Measurements from ENCODE around the gene GCK. TPM values are rescaled to one million over a fixed set of nuclear protein-coding genes. Genes with fewer than 3 reads are reported as not detected.
A peak's percentile ranks its signal among the peaks of the same experiment; 100 is the strongest.

The GCK gene
- total and polyA plus RNA-seq, 2 of the 13 experiments (the other 11 are each of a cell fraction or from before 2014, with no cell fraction given), result not detected

DNA sequence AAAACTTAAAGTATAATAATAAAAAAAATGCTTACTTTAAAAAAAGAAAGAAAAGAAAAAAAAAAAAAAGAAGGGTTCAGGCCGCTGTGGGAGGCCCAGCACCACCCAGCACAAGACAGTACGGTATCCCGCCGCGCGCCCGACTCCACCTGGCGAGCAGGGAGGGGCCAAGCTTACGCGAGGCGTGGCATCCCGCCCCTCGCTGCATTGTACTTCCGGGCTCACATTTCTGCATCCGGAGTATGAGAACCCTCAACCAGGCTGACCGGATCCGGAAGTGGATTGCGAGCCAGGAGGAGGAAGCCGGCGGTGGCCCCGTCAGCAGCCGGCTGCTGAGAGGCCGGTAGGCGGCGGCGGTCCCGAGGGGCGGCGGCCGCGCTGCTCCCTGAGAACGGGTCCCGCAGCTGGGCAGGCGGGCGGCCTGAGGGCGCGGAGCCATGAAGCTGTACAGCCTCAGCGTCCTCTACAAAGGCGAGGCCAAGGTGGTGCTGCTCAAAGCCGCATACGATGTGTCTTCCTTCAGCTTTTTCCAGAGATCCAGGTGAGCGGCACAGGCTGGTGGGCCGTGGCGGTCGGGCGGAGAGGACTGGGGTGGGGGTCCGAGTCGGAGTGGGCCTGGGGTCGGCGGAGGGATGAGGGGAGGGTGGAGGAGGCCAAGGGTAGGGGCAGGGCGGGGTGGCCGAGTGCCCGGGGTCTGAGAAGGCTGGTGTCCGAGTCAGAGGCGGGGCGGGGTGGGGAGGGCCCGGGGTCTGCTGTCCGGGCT lies 11.6 kb upstream of the GCK start, which contains the start of gene YKT6 (continued):
- TF ChIP-seq, protein P1, sequence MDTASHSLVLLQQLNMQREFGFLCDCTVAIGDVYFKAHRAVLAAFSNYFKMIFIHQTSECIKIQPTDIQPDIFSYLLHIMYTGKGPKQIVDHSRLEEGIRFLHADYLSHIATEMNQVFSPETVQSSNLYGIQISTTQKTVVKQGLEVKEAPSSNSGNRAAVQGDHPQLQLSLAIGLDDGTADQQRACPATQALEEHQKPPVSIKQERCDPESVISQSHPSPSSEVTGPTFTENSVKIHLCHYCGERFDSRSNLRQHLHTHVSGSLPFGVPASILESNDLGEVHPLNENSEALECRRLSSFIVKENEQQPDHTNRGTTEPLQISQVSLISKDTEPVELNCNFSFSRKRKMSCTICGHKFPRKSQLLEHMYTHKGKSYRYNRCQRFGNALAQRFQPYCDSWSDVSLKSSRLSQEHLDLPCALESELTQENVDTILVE (CRISPR knock-in tag; IDR thresholded peaks at IDR 0.05), result peak; percentile 47; the same call in 1 of the 2 replicates
- no peak for TF ChIP-seq ZNF598 (CRISPR knock-in tag; IDR thresholded peaks at IDR 0.05; ENCODE audit: borderline replicate concordance)
- TF ChIP-seq, protein P2, sequence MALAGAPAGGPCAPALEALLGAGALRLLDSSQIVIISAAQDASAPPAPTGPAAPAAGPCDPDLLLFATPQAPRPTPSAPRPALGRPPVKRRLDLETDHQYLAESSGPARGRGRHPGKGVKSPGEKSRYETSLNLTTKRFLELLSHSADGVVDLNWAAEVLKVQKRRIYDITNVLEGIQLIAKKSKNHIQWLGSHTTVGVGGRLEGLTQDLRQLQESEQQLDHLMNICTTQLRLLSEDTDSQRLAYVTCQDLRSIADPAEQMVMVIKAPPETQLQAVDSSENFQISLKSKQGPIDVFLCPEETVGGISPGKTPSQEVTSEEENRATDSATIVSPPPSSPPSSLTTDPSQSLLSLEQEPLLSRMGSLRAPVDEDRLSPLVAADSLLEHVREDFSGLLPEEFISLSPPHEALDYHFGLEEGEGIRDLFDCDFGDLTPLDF (CRISPR knock-in tag; IDR thresholded peaks at IDR 0.05), result peak; percentile 52; the same call in 1 of the 2 replicates
- no peak for TF ChIP-seq HOXA7 (CRISPR knock-in tag; IDR thresholded peaks at IDR 0.05)
- TF ChIP-seq SP140L (CRISPR knock-in tag; IDR thresholded peaks at IDR 0.05; ENCODE audit: borderline replicate concordance), result no peak
- TF ChIP-seq NFYB (CRISPR knock-in tag; IDR thresholded peaks at IDR 0.05), result no peak
- TF ChIP-seq, protein P3, sequence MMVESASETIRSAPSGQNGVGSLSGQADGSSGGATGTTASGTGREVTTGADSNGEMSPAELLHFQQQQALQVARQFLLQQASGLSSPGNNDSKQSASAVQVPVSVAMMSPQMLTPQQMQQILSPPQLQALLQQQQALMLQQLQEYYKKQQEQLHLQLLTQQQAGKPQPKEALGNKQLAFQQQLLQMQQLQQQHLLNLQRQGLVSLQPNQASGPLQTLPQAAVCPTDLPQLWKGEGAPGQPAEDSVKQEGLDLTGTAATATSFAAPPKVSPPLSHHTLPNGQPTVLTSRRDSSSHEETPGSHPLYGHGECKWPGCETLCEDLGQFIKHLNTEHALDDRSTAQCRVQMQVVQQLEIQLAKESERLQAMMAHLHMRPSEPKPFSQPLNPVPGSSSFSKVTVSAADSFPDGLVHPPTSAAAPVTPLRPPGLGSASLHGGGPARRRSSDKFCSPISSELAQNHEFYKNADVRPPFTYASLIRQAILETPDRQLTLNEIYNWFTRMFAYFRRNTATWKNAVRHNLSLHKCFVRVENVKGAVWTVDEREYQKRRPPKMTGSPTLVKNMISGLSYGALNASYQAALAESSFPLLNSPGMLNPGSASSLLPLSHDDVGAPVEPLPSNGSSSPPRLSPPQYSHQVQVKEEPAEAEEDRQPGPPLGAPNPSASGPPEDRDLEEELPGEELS (CRISPR knock-in tag; IDR thresholded peaks at IDR 0.05), result 0 out of 2 replicates have a peak, but pooled peaks have one; percentile 43
- no peak for TF ChIP-seq PITX1 (CRISPR knock-in tag; IDR thresholded peaks at IDR 0.05)
- TF ChIP-seq, protein P4, sequence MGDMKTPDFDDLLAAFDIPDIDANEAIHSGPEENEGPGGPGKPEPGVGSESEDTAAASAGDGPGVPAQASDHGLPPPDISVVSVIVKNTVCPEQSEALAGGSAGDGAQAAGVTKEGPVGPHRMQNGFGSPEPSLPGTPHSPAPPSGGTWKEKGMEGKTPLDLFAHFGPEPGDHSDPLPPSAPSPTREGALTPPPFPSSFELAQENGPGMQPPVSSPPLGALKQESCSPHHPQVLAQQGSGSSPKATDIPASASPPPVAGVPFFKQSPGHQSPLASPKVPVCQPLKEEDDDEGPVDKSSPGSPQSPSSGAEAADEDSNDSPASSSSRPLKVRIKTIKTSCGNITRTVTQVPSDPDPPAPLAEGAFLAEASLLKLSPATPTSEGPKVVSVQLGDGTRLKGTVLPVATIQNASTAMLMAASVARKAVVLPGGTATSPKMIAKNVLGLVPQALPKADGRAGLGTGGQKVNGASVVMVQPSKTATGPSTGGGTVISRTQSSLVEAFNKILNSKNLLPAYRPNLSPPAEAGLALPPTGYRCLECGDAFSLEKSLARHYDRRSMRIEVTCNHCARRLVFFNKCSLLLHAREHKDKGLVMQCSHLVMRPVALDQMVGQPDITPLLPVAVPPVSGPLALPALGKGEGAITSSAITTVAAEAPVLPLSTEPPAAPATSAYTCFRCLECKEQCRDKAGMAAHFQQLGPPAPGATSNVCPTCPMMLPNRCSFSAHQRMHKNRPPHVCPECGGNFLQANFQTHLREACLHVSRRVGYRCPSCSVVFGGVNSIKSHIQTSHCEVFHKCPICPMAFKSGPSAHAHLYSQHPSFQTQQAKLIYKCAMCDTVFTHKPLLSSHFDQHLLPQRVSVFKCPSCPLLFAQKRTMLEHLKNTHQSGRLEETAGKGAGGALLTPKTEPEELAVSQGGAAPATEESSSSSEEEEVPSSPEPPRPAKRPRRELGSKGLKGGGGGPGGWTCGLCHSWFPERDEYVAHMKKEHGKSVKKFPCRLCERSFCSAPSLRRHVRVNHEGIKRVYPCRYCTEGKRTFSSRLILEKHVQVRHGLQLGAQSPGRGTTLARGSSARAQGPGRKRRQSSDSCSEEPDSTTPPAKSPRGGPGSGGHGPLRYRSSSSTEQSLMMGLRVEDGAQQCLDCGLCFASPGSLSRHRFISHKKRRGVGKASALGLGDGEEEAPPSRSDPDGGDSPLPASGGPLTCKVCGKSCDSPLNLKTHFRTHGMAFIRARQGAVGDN (CRISPR knock-in tag; IDR thresholded peaks at IDR 0.05), result peak; percentile 81
- peak; percentile 86; the same call in 1 of the 2 replicates for TF ChIP-seq ZSCAN31 (CRISPR knock-in tag; IDR thresholded peaks at IDR 0.05; ENCODE audit: low read depth)
- TF ChIP-seq, protein P5, sequence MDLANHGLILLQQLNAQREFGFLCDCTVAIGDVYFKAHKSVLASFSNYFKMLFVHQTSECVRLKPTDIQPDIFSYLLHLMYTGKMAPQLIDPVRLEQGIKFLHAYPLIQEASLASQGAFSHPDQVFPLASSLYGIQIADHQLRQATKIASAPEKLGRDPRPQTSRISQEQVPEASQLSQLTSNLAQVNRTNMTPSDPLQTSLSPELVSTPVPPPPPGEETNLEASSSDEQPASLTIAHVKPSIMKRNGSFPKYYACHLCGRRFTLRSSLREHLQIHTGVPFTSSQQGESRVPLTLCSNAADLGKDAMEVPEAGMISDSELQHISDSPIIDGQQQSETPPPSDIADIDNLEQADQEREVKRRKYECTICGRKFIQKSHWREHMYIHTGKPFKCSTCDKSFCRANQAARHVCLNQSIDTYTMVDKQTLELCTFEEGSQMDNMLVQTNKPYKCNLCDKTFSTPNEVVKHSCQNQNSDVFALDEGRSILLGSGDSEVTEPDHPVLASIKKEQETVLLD (CRISPR knock-in tag; IDR thresholded peaks at IDR 0.05; ENCODE audit: low read depth), result peak; percentile 65; the same call in 1 of the 2 replicates
- TF ChIP-seq TARDBP (CRISPR knock-in tag; IDR thresholded peaks at IDR 0.05), result peak; percentile 82
- peak; percentile 66; the same call in 1 of the 2 replicates for TF ChIP-seq MED1 (CRISPR knock-in tag; IDR thresholded peaks at IDR 0.05)
- TF ChIP-seq ZFP1 (CRISPR knock-in tag; IDR thresholded peaks at IDR 0.05), result no peak
- no peak; the same call in 1 of the 2 replicates for TF ChIP-seq FOXK2 (IDR thresholded peaks at IDR 0.05)
- TF ChIP-seq ZBTB7B (CRISPR knock-in tag; IDR thresholded peaks at IDR 0.05), result no peak
- TF ChIP-seq ADNP (CRISPR knock-in tag; IDR thresholded peaks at IDR 0.05), result no peak
- no peak for TF ChIP-seq MBD4 (IDR thresholded peaks at IDR 0.05; ENCODE audit: borderline replicate concordance, low read length)
- 0 out of 2 replicates have a peak, but pooled peaks have one; percentile 48 for TF ChIP-seq BRCA1 (CRISPR knock-in tag; IDR thresholded peaks at IDR 0.05)
- no peak; the same call in 1 of the 2 replicates for TF ChIP-seq ZNF614 (CRISPR knock-in tag; IDR thresholded peaks at IDR 0.05; ENCODE audit: borderline replicate concordance)

Data from HepG2 (cell line).